OCI-LY1 (cell line): Measurements from ENCODE around the gene NOMO2.
"Not testable (repeated sequence)": the region's sequence is repeated elsewhere in the genome, so short reads cannot be mapped to it uniquely, and the experiment has no call there.

Experiments used
- EZH2 ChIP-seq: fragments of 200-600 bp; sonication (generic), shearing (Covaris generic); IDR thresholded peaks from 2 replicates; pipeline ENCODE4 v1.8.0; 2017; ENCODE audit warnings: borderline replicate concordance, mixed run types, mild to moderate bottlenecking, antibody characterized with exemption, low read length, moderate library complexity, mixed read lengths
- TF ChIP-seq, protein P1 (sequence below): fragments of 200-600 bp; sonication (generic), shearing (Covaris generic); IDR thresholded peaks from 2 replicates; pipeline ENCODE4 v1.5.1; 2017; ENCODE audit warnings: mild to moderate bottlenecking, antibody characterized with exemption, low read length, moderate library complexity, mixed read lengths

DNA sequence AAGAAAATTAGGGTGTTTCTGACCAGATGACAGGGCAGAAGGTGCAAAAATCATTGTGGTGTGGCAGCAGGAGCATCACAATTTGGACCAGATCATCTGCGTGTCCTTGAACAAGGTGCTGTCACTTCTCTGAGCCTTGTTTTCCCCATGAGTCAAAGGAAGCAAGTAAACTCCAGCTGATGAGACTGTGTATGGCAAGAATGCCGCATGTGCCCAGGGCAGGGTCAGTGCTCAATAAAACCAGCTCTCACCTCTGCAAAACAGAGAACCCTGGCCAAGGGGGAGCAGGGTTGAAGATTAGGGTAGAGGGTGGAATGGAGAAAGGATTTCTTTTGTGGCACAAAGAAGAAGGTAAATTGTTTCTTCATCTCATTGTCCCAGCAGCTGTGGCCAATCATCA lies 17.4 kb upstream of the NOMO2 start:
- TF ChIP-seq, protein P1, sequence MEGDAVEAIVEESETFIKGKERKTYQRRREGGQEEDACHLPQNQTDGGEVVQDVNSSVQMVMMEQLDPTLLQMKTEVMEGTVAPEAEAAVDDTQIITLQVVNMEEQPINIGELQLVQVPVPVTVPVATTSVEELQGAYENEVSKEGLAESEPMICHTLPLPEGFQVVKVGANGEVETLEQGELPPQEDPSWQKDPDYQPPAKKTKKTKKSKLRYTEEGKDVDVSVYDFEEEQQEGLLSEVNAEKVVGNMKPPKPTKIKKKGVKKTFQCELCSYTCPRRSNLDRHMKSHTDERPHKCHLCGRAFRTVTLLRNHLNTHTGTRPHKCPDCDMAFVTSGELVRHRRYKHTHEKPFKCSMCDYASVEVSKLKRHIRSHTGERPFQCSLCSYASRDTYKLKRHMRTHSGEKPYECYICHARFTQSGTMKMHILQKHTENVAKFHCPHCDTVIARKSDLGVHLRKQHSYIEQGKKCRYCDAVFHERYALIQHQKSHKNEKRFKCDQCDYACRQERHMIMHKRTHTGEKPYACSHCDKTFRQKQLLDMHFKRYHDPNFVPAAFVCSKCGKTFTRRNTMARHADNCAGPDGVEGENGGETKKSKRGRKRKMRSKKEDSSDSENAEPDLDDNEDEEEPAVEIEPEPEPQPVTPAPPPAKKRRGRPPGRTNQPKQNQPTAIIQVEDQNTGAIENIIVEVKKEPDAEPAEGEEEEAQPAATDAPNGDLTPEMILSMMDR: not testable (repeated sequence)
- not testable (repeated sequence) for TF ChIP-seq EZH2
